Liver (tissue), 3 donors: ENCODE measurements around the gene KIF4B.

Source experiments
- CTCF ChIP-seq: fragments of 150-350 bp; IDR thresholded peaks from 2 replicates; pipeline ENCODE4 v1.5.1; 2017; ENCODE audit warnings: improper control_type of control experiment, low read depth, low read length; ENCODE audit not compliant: missing input control
- GABPA ChIP-seq, 2 donors: IDR thresholded peaks in 1 of 2; conservative IDR thresholded peaks in 1 of 2; 2 replicates each; pipeline ENCODE4 v1.6.1; 2016; ENCODE audit warnings: antibody characterized with exemption in 2 of 2, mild to moderate bottlenecking in 1 of 2, moderate library complexity in 1 of 2
- JUND ChIP-seq, 2 donors: IDR thresholded peaks; 2 replicates each; pipeline ENCODE4 v1.6.1; 2016; ENCODE audit warnings: antibody characterized with exemption in 2 of 2
- MAX ChIP-seq: IDR thresholded peaks from 2 replicates; pipeline ENCODE4 v1.6.1; 2016; ENCODE audit warnings: antibody characterized with exemption
- RAD21 ChIP-seq, 2 donors: IDR thresholded peaks; 2 replicates each; pipeline ENCODE4 v1.6.1; 2016; ENCODE audit warnings: antibody characterized with exemption in 2 of 2, mild to moderate bottlenecking in 2 of 2
- SP1 ChIP-seq: IDR thresholded peaks from 2 replicates; pipeline ENCODE4 v1.6.1; 2018; ENCODE audit warnings: antibody characterized with exemption, mild to moderate bottlenecking
- TAF1 ChIP-seq: conservative IDR thresholded peaks from 2 replicates; pipeline ENCODE4 v1.6.1; 2016; ENCODE audit warnings: antibody characterized with exemption, mild to moderate bottlenecking
- donor health status: healthy.
- donor health status: healthy.

GRCh38 chr5:155053501-155053900 lies 39.9 kb downstream of the KIF4B start:
- TF ChIP-seq MAX, result no peak
- no peak for TF ChIP-seq CTCF
- TF ChIP-seq RAD21 (IDR thresholded peaks at IDR 0.05), result no peak
- TF ChIP-seq TAF1, result no peak
- no peak for TF ChIP-seq SP1
- TF ChIP-seq JUND (IDR thresholded peaks at IDR 0.05), result no peak
- TF ChIP-seq GABPA (IDR thresholded peaks at IDR 0.05 in 1 of 2, conservative IDR thresholded peaks at IDR 0.05 in 1 of 2), result no peak
